KOPT-K1 (cell line): Measurements from ENCODE around the gene MAP6.

Experiments used
- H3K27ac ChIP-seq: fragments of 200-600 bp; sonication (generic); 2 replicates; pipeline ENCODE4 v1.5.1; 2016; ENCODE audit warnings: antibody characterized with exemption, mild to moderate bottlenecking, low read depth, low read length; ENCODE audit not compliant: poor library complexity, severe bottlenecking
- H3K36me3 ChIP-seq: fragments of 200-600 bp; sonication (generic); 2 replicates; pipeline ENCODE4 v1.5.1; 2017; ENCODE audit warnings: antibody characterized with exemption, mild to moderate bottlenecking, low read length, moderate library complexity; ENCODE audit not compliant: insufficient read depth
- H3K9me3 ChIP-seq: fragments of 200-600 bp; sonication (generic); 2 replicates; pipeline ENCODE4 v1.5.1; 2017; ENCODE audit warnings: antibody characterized with exemption, low read length, mild to moderate bottlenecking; ENCODE audit not compliant: insufficient read depth, poor library complexity, severe bottlenecking

The MAP6 gene

GRCh38 chr11:75678620-75679259 lies 9.9 kb upstream of the MAP6 start:
- H3K9me3 ChIP-seq = no peaks in the 10 kb centered on the region
- no peak overlapping the region for H3K27ac ChIP-seq
- H3K36me3 ChIP-seq = no peaks in the 10 kb centered on the region

GRCh38 chr11:75677909-75678308 lies 9.1 kb upstream of the MAP6 start:
- Histone ChIP-seq H3K27ac (no peak overlapping the region), H3K36me3 (no peaks in the 10 kb centered on the region), H3K9me3 (no peaks in the 10 kb centered on the region)

- Histone ChIP-seq H3K9me3 (no peaks in the 10 kb centered on the region), H3K36me3 (no peaks in the 10 kb centered on the region), H3K27ac (no peak overlapping the region)
Measured at GRCh38 chr11:75677275-75677674, 8.4 kb upstream of the MAP6 start.

- Histone ChIP-seq H3K9me3 (no peaks in the 10 kb centered on the region), H3K36me3 (no peaks in the 10 kb centered on the region), H3K27ac (no peak overlapping the region)
Measured at GRCh38 chr11:75673977-75674582, 5.2 kb upstream of the MAP6 start.

GRCh38 chr11:75667831-75668450 lies 897 bp downstream of the MAP6 start:
- H3K36me3 ChIP-seq = no peaks in the 10 kb centered on the region
- no peak overlapping the region for H3K27ac ChIP-seq
- peaks cover 7% of the 10 kb centered on the region for H3K9me3 ChIP-seq

- peaks cover 7% of the 10 kb centered on the region for H3K9me3 ChIP-seq
- H3K36me3 ChIP-seq = no peaks in the 10 kb centered on the region
- no peak overlapping the region for H3K27ac ChIP-seq
Measured at GRCh38 chr11:75667255-75667830, 1.5 kb downstream of the MAP6 start.

- Histone ChIP-seq H3K27ac (no peak overlapping the region), H3K36me3 (no peaks in the 10 kb centered on the region), H3K9me3 (peaks cover 7% of the 10 kb centered on the region)
Measured at GRCh38 chr11:75665990-75666389, 2.8 kb downstream of the MAP6 start.

GRCh38 chr11:75665126-75665525 lies 3.7 kb downstream of the MAP6 start:
- H3K36me3 ChIP-seq = no peaks in the 10 kb centered on the region

GRCh38 chr11:75664389-75664788 lies 4.4 kb downstream of the MAP6 start:
- Histone ChIP-seq H3K36me3 (no peaks in the 10 kb centered on the region), H3K27ac (no peak overlapping the region), H3K9me3 (peaks cover 7% of the 10 kb centered on the region)

More at GRCh38 chr11:75665126-75665525, 3.7 kb downstream of the MAP6 start:
- Histone ChIP-seq H3K9me3 (peaks cover 7% of the 10 kb centered on the region), H3K27ac (no peak overlapping the region)

- peaks cover 7% of the 10 kb centered on the region for H3K9me3 ChIP-seq
- no peak overlapping the region for H3K27ac ChIP-seq
- no peaks in the 10 kb centered on the region for H3K36me3 ChIP-seq
Measured at GRCh38 chr11:75663808-75664207, 5.0 kb downstream of the MAP6 start.

- Histone ChIP-seq H3K9me3 (no peaks in the 10 kb centered on the region), H3K36me3 (no peaks in the 10 kb centered on the region), H3K27ac (no peak overlapping the region)
Measured at GRCh38 chr11:75659836-75660235, 9.0 kb downstream of the MAP6 start.

GRCh38 chr11:75656044-75656727 lies 12.7 kb downstream of the MAP6 start:
- H3K27ac ChIP-seq = no peak overlapping the region
- H3K36me3 ChIP-seq = no peaks in the 10 kb centered on the region
- H3K9me3 ChIP-seq = no peaks in the 10 kb centered on the region

- no peak overlapping the region for H3K27ac ChIP-seq
- no peaks in the 10 kb centered on the region for H3K36me3 ChIP-seq
- no peaks in the 10 kb centered on the region for H3K9me3 ChIP-seq
Measured at GRCh38 chr11:75655605-75656004, 13.2 kb downstream of the MAP6 start.

GRCh38 chr11:75654314-75654713 lies 14.5 kb downstream of the MAP6 start:
- Histone ChIP-seq H3K27ac (no peak overlapping the region), H3K36me3 (no peaks in the 10 kb centered on the region), H3K9me3 (no peaks in the 10 kb centered on the region)

GRCh38 chr11:75653532-75653931 lies 15.3 kb downstream of the MAP6 start:
- Histone ChIP-seq H3K9me3 (no peaks in the 10 kb centered on the region), H3K27ac (no peak overlapping the region), H3K36me3 (no peaks in the 10 kb centered on the region)
